Uterus (tissue), 2 donors: ENCODE measurements around the gene SP110.

Experiments
- POLR2A ChIP-seq, 2 donors: fragments of 450-650 bp; IDR thresholded peaks; one replicate each; pipeline ENCODE4 v1.6.1; 2016; ENCODE audit warnings: antibody characterized with exemption in 2 of 2, mild to moderate bottlenecking in 1 of 2, moderate library complexity in 1 of 2
- TF ChIP-seq, protein P1 (sequence below), 4 experiments: fragments of 200-600 bp in 2 of 4; fragments of 450-650 bp in 2 of 4; sonication (generic) in 2 of 4; IDR thresholded peaks; one replicate each; pipeline ENCODE4 v1.5.1; 2016 to 2019; ENCODE audit warnings: antibody characterized with exemption in 4 of 4, mild to moderate bottlenecking in 2 of 4, moderate library complexity in 1 of 4

DNA sequence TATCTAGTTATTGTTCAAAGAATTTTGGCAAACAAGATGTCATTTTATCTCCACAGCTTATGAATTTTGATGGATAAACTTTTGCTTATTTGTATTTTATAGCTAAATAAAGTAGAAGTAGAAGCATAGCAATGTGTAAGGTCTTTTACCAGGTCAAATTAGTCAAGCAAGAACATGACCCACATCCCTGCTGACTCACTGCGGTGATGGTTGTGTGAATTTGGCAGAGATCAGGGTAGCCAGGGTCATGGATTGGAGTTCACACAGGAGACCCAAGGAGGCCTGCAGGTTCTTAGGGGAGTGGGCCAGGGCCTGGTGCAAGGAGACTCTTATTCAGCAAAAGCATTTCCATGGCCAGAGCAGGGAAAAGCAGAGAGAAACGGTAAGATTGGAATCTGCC is 24.4 kb upstream of the SP110 start:
- TF ChIP-seq POLR2A (IDR thresholded peaks at IDR 0.05): no peak
- TF ChIP-seq, protein P1, sequence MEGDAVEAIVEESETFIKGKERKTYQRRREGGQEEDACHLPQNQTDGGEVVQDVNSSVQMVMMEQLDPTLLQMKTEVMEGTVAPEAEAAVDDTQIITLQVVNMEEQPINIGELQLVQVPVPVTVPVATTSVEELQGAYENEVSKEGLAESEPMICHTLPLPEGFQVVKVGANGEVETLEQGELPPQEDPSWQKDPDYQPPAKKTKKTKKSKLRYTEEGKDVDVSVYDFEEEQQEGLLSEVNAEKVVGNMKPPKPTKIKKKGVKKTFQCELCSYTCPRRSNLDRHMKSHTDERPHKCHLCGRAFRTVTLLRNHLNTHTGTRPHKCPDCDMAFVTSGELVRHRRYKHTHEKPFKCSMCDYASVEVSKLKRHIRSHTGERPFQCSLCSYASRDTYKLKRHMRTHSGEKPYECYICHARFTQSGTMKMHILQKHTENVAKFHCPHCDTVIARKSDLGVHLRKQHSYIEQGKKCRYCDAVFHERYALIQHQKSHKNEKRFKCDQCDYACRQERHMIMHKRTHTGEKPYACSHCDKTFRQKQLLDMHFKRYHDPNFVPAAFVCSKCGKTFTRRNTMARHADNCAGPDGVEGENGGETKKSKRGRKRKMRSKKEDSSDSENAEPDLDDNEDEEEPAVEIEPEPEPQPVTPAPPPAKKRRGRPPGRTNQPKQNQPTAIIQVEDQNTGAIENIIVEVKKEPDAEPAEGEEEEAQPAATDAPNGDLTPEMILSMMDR (IDR thresholded peaks at IDR 0.05): no peak
